ENCODE measurements around the gene OPTC. TPM values are rescaled to one million over a fixed set of nuclear protein-coding genes. Genes with fewer than 3 reads are reported as not detected.

OPTC gene
- total and polyA plus RNA-seq, 2 of the 8 experiments (the other 6 are each of a cell fraction or from before 2014, with no cell fraction given) = 1.1 to 4.0 TPM

DNA sequence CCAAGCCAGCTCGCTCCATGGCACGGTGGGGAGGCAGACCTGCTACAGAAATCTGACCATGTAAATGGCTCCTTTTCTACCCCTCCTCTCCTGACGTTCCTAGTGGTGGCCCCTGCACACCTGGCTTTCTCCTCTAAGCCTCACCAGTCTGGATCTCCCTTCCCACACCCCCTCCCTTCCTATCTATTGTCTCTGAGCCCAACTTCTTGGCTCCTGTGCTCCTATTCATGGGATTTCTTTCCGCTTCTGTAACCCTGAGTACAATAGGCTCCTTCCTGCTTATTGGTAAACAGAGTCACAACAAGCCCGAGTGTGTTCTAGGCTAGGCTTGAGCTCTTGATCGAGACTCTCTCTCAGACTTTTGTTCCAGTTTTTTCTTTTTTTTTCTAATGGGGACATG, 17.6 kb downstream of the OPTC start:
- no peak for TF ChIP-seq ASH2L (IDR thresholded peaks at IDR 0.05; ENCODE audit: low read length)
- TF ChIP-seq BACH1 (IDR thresholded peaks at IDR 0.05; ENCODE audit: low read length) = no peak
- no peak for TF ChIP-seq HDAC6 (IDR thresholded peaks at IDR 0.05; ENCODE audit: low read depth, low read length)
- no peak for TF ChIP-seq PHF8 (conservative IDR thresholded peaks at IDR 0.05; ENCODE audit: low read depth, low read length)
- TF ChIP-seq RAD21 (IDR thresholded peaks at IDR 0.05 in 1 of 2, conservative IDR thresholded peaks at IDR 0.05 in 1 of 2; ENCODE audit: low read depth in 2 of 2, low read length in 2 of 2) = no peak
- TF ChIP-seq SP1 (IDR thresholded peaks at IDR 0.05; ENCODE audit: low read depth, low read length) = no peak
- no peak for TF ChIP-seq MAX (IDR thresholded peaks at IDR 0.05)
- no peak for TF ChIP-seq RBBP5 (IDR thresholded peaks at IDR 0.05; ENCODE audit: borderline replicate concordance, low read depth, low read length)
- no peak for TF ChIP-seq KDM1A (IDR thresholded peaks at IDR 0.05; ENCODE audit: borderline replicate concordance, low read length)
- TF ChIP-seq ZNF274 (IDR thresholded peaks at IDR 0.05; ENCODE audit: borderline replicate concordance, extremely low read depth, low read length) = no peak
- no peak for TF ChIP-seq BRCA1 (IDR thresholded peaks at IDR 0.05; ENCODE audit: low read depth, low read length)
- Histone ChIP-seq H3K56ac (replicated peaks; ENCODE audit: insufficient read length, low read depth, low read length) (no peak overlapping the region), H4K20me1 (replicated peaks in 1 of 2; ENCODE audit: control insufficient read depth in 1 of 2, insufficient read depth in 2 of 2, low read length in 2 of 2) (no peaks in the 10 kb centered on the region), H2BK5ac (ENCODE audit: low read depth, low read length) (no peak overlapping the region), H4K91ac (replicated peaks; ENCODE audit: insufficient read length, low read length) (no peak overlapping the region), H2AFZ (ENCODE audit: low read length) (no peak overlapping the region), H3K27ac (ENCODE audit: low read depth, low read length) (no peak overlapping the region), H3K9ac (replicated peaks in 1 of 4; ENCODE audit: extremely low read depth in 1 of 4, low read depth in 3 of 4, low read length in 3 of 4) (no peak overlapping the region), H3K4me3 (ENCODE audit: extremely low read depth in 1 of 4, insufficient read depth in 2 of 4, low read depth in 3 of 4, low read length in 4 of 4) (no peak overlapping the region), H3K9me3 (ENCODE audit: insufficient read depth in 2 of 2, low read depth in 1 of 2, low read length in 1 of 2) (no peaks in the 10 kb centered on the region), H2AK5ac (ENCODE audit: low read depth, low read length) (no peak overlapping the region), H2BK15ac (ENCODE audit: low read length) (no peak overlapping the region), H3K79me2 (ENCODE audit: control insufficient read depth in 1 of 2, insufficient read depth in 2 of 2, low read length in 2 of 2) (no peaks in the 10 kb centered on the region), H3K79me1 (ENCODE audit: low read depth, low read length) (no peaks in the 10 kb centered on the region), H3K4me2 (ENCODE audit: insufficient read depth in 1 of 2, low read depth in 2 of 2, low read length in 2 of 2) (no peak overlapping the region), H3K14ac (ENCODE audit: insufficient read length) (no peak overlapping the region), H3K23me2 (ENCODE audit: low read depth, low read length) (no peaks in the 10 kb centered on the region), H3K23ac (ENCODE audit: insufficient read length) (no peak overlapping the region), H3K4me1 (replicated peaks in 1 of 4; ENCODE audit: control insufficient read depth in 3 of 4, insufficient read depth in 4 of 4, low read length in 3 of 4) (peaks cover 7 to 44% (median 27%) of the 10 kb centered on the region in 4 experiments), H4K5ac (ENCODE audit: insufficient read length, low read depth, low read length) (no peak overlapping the region), H3K36me3 (ENCODE audit: control insufficient read depth in 2 of 4, insufficient read depth in 4 of 4, low read length in 3 of 4) (no peaks in the 10 kb centered on the region), H4K8ac (ENCODE audit: extremely low read depth, insufficient read depth, low read length) (no peak overlapping the region), H2BK20ac (ENCODE audit: low read length) (no peak overlapping the region), H2BK12ac (ENCODE audit: low read depth, low read length) (0 out of 2 replicates have a peak overlapping the region, but pooled peaks have one; percentile 29), H3K4ac (replicated peaks; ENCODE audit: insufficient read length, low read depth, low read length) (no peak overlapping the region), H3K27me3 (replicated peaks in 1 of 4; ENCODE audit: control insufficient read depth in 3 of 4, extremely low read depth in 1 of 4, insufficient read depth in 3 of 4, low read length in 3 of 4) (peaks cover 0 to 28% (median 19%) of the 10 kb centered on the region in 4 experiments; a peak in 5 of 7 replicates), H2BK120ac (replicated peaks; ENCODE audit: low read depth, low read length) (no peak overlapping the region), H3K18ac (ENCODE audit: extremely low read depth, low read length) (no peak overlapping the region)
- DNase-seq (ENCODE audit: low read depth in 1 of 2, low spot score in 2 of 2) (no peak), FAIRE-seq (no peak)
- ChIA-PET CTCF (ENCODE audit: partially characterized antibody) (interaction anchor here (0.5 to 1.8 kb wide), 6 partner anchors 62 to 623 kb away, joined by 3 to 6 read pairs (median 3); no protein-coding TSS in a partner anchor), POLR2A (ENCODE audit: partially characterized antibody) (no interaction called here)
- WGBS, 2 experiments (ENCODE audit: extremely low coverage in 1 of 2, insufficient coverage in 1 of 2, insufficient read length in 1 of 2, insufficient replicate concordance in 2 of 2, low coverage in 1 of 2, low lambda C conversion rate in 2 of 2, missing lambda C conversion rate in 1 of 2) = 82% methylated on average over 6 of the region's 6 CpGs; no CpG with 5 or more reads in 1 of the 2 experiments
